Kidney glomerular epithelial cell (primary cell): ENCODE data around the gene RAPGEF1.
A peak's percentile ranks its signal among the peaks of the same experiment; 100 is the strongest.

Source experiments
- DNase-seq: peaks from one replicate; lab custom pipeline; 2025; lab: John Stamatoyannopoulos, UW

RAPGEF1 gene

GRCh38 chr9:131642496-131643083 is 97.3 kb downstream of the RAPGEF1 start:
- no peak for DNase-seq

GRCh38 chr9:131641618-131642495 is 98.0 kb downstream of the RAPGEF1 start:
- no peak for DNase-seq

GRCh38 chr9:131640438-131641137 is 99.3 kb downstream of the RAPGEF1 start:
- no peak for DNase-seq

GRCh38 chr9:131639769-131640437 is 100.0 kb downstream of the RAPGEF1 start:
- DNase-seq, result no peak

- no peak for DNase-seq
These were observed 103.3 kb downstream of the RAPGEF1 start for GRCh38 chr9:131636593-131636992.

GRCh38 chr9:131635892-131636291 is 104.0 kb downstream of the RAPGEF1 start:
- no peak for DNase-seq

GRCh38 chr9:131635285-131635684 is 104.6 kb downstream of the RAPGEF1 start:
- DNase-seq, result peak; percentile 95

- no peak for DNase-seq
These were observed 106.3 kb downstream of the RAPGEF1 start for GRCh38 chr9:131633491-131634031.

- DNase-seq, result no peak
These were observed 108.6 kb downstream of the RAPGEF1 start for GRCh38 chr9:131631306-131631705.

- DNase-seq, result no peak
These were observed 109.6 kb downstream of the RAPGEF1 start for GRCh38 chr9:131630205-131630831.

GRCh38 chr9:131629825-131630204 is 110.1 kb downstream of the RAPGEF1 start:
- no peak for DNase-seq

GRCh38 chr9:131629226-131629500 is 110.7 kb downstream of the RAPGEF1 start:
- no peak for DNase-seq

GRCh38 chr9:131628459-131629225 is 111.2 kb downstream of the RAPGEF1 start:
- no peak for DNase-seq

- no peak for DNase-seq
These were observed 112.0 kb downstream of the RAPGEF1 start for GRCh38 chr9:131627648-131628458.

GRCh38 chr9:131627326-131627647 is 112.6 kb downstream of the RAPGEF1 start:
- DNase-seq, result no peak

- no peak for DNase-seq
These were observed 113.8 kb downstream of the RAPGEF1 start for GRCh38 chr9:131625790-131626670.

GRCh38 chr9:131625508-131625787 is 114.4 kb downstream of the RAPGEF1 start:
- DNase-seq, result no peak

- DNase-seq, result no peak
These were observed 115.0 kb downstream of the RAPGEF1 start for GRCh38 chr9:131624636-131625507.
